Activated T-cell treated with anti-CD3 and anti-CD28 coated beads for 1 hour (primary cell): ENCODE measurements around the gene FAM193A.
A peak's percentile ranks its signal among the peaks of the same experiment; 100 is the strongest.
"Not testable (repeated sequence)": the region's sequence is repeated elsewhere in the genome, so short reads cannot be mapped to it uniquely, and the experiment has no call there.

ENCODE experiments used
- DNase-seq: peaks from one replicate; pipeline ENCODE4 v3.0.0-alpha.2; 2020; ENCODE audit warnings: low read depth

The FAM193A gene

GRCh38 chr4:2729533-2729875 lies 193.1 kb downstream of the FAM193A start:
- DNase-seq = no peak

- DNase-seq = no peak
Measured at GRCh38 chr4:2731907-2732317, 195.5 kb downstream of the FAM193A start.

GRCh38 chr4:2732526-2732925 lies 196.1 kb downstream of the FAM193A start:
- DNase-seq = no peak

DNA sequence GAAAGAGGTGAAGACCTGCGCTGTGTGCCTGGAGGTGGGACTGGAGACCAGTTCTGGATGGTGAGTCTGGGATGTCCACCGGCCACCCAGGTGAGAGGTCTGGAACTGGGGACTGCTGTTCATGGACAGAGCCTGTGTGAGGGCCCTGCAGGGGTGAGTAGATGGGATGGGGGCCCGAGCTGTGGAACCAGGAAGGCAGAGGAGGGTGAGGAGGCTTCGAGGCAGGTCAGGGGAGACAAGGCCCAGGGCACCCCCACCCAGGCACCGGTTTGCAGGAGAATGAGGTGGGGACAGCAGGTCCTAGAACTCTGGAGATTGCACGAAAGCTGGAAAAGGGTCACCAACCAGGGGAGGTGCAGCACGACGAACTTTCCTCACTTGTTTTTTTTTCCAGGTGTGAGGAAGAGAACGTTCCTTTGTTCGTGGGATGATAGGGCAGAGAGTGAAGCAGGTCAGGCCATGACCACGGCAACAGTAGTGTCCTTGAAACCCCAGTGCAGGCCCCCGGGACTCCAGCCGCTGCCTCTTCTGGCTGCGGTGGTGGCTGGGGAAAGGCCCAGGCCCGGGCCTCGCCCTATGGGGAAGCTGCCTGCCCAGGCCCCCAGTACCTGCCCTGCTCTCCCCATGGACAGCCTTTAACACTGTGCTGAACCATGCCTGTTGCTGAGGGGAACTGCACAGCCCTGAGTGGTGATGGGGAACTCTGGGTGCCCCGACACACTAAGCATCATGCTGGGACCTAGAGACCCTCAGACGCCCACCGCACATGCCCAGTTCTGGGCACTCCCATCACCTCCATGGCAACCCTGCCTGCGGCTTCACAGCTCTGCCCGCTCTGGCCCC lies 196.8 kb downstream of the FAM193A start:
- no peak for DNase-seq

GRCh38 chr4:2733844-2734574 lies 197.6 kb downstream of the FAM193A start:
- DNase-seq = no peak

DNA sequence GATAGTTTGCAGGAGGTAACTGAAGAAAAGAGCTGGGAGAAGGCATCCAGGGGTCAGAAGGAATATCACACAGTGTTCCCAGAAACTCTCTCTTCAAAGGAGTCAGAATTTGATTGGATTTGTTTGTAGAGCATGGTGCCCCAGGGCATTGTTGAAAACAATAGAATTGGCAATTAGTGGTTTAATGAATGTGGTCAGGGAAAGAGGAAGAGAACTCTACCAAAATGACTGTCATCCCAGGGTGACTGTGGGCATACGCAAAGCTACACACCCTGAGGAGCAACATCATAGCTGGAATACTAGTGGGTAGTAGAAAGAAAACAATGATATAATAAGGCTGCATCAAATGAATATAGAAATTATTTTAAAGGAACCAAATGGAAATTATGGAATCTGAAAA lies 198.2 kb downstream of the FAM193A start:
- no peak for DNase-seq

DNA sequence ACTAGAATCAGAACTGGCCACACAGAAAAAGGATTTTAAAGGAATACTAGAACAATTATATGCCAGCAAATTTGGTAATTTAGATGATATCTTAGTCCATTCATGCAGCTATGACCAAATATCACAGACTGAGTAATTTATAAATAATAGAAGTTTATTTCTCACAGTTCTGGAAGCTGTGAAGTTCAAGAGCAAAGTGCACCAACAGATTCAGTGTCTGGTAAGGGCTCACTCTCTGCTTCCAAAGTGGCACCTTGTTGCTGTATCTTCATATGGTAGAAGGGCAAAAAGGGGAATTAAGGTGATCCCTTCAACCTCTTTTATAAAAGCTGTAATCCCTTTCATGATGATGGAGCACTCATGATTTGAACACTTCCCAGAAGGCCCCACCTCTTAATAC lies 199.4 kb downstream of the FAM193A start:
- no peak for DNase-seq

GRCh38 chr4:2738296-2738695 lies 201.8 kb downstream of the FAM193A start:
- not testable (repeated sequence) for DNase-seq

DNA sequence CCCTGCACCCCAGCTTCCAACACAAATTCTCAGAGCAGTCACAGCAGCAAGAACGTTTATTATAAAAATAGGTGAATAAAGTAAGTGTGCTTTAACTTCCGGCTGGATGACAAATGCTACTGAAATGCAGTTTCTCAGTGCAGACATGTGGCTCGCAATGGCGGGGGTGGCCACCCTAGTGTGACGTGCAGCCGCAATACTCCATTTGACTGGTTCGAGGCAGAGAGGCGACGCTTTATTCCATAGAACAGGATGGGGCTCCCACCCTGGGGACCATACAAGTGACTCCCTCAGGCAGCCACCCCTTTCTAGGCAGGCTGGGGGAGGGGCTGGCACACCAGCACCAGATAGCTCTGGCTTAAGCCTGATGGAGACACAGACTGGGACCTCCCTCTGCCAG lies 205.2 kb downstream of the FAM193A start:
- DNase-seq = no peak

- no peak for DNase-seq
Measured at GRCh38 chr4:2742081-2742822, 205.8 kb downstream of the FAM193A start.

- DNase-seq = no peak
Measured at GRCh38 chr4:2742823-2743517, 206.5 kb downstream of the FAM193A start.

- DNase-seq = no peak
Measured at GRCh38 chr4:2743518-2744445, 207.3 kb downstream of the FAM193A start.

DNA sequence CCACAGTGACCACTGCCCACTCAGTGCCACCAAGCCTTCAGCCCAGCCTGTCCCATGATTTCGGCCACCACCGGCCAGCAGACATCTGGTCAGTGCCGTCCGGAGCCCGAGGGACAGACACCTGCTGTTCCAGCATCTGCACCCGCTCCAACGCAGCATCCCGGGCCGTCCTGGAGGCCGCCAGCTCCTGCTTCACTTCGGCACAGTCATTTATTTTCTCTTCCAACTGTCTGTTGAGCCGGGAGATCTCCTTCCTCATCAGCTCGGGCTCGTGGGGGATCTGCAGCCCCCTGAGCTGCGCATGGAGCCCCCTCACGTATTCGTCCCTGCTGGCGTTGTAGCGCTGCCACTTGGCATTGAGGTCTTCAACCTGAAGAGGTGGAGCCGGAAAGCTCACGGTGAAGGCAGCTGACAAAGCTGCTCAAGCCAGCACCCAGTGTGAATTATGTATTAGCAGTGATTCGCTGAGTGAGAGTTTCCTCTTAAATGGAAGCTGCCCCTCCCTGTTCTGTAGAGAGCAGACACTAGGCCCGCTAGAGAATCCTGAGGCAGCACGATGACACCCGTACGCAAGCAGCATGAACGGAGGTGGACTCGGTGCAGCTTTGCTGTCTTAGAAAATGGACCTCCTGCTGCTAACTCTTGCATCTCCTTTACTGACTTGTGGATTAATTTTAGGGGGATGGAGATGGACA lies 208.3 kb downstream of the FAM193A start:
- DNase-seq = no peak

DNA sequence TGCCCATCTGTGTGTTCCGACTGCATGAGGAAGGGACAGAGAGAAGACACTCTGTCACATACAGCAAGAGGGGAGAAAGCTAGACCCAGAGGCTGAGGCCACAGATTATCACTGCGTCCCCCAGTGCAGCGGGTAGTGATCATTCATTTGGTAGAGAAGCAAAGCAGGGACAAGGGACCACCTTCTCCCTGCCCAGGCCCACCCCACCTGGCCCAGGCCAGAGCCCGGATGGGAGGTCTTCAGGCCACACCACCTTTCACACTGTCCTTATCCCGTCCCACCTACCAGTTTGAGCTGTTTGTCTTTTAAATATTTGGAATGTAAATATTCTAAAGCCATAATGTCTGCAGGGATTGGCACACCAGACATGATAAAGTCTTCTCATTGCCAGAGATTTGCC lies 209.1 kb downstream of the FAM193A start:
- DNase-seq = no peak

GRCh38 chr4:2745981-2746806 lies 209.7 kb downstream of the FAM193A start:
- DNase-seq = peak; percentile 74

DNA sequence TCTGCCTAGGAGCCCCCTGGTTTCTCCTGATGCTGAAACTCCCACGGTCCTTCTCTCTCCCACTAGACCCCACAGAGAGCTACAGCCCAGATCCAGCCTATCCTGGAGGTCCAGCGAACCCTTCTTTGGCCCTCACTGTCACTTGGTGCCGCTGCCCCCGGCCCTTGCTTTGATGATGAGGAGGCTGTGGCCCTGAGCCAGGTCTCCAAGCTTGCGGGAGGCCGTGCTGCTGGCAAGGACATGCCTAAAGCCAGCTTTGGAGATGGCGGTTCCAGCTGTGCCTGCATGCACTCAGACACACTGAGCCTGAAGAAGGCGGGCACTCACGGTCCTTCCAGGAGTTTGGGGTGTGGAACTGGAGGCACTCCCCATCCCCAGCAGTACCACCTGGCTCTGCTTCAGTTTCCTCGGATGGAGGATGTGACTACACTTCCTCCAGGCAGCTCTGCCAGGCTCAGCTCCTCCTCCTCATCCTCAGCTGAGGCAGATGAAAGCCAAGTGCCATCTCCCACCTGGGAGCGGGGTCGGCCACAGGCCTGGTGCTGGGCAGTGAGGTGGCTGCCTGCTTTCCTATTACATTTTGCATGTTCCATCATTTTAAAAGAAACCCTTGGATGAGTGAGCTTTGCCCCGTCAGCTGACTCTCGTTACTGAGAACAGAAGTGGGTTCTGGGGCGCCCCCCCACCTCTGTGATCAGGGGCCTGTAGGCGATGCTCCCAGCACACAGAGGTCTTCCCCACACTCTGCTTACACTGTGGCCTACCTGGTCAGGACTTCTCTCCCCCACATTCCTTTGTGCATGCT lies 210.6 kb downstream of the FAM193A start:
- DNase-seq = no peak

- no peak for DNase-seq
Measured at GRCh38 chr4:2750719-2751605, 214.5 kb downstream of the FAM193A start.

DNA sequence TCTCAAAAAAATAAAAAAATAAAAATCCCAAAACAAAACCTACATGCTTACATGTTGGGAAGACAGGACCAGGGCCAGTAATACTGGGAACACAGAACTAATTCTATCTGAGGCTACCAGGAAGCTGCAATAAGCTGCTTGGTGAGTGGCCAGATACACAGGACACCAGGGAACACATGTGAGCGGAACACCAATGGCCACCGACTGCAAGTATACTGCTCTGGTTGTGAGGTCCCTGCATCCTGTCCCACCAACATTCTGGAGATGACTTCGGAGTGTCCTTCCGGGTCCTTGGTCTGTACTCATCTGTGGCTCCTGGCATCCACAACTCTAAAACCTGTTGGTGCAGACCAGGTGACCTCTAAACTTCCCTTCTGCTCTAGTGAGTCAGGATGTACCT lies 217.0 kb downstream of the FAM193A start:
- no peak for DNase-seq
